ENCODE data around the gene PLEKHA4. TPM values are rescaled to one million over a fixed set of nuclear protein-coding genes. Genes with fewer than 3 reads are reported as not detected.

PLEKHA4 gene
- polyA plus RNA-seq, 1 experiment, result 7.1 TPM

- Histone ChIP-seq H3K9me3 (ENCODE audit: control insufficient read depth, insufficient read depth, low read length) (no peaks in the 10 kb centered on the region), H3K4me3 (ENCODE audit: low read depth, low read length) (no peak overlapping the region), H3K27me3 (ENCODE audit: control insufficient read depth, insufficient read depth, low read length) (no peaks in the 10 kb centered on the region), H3K27ac (ENCODE audit: low read depth, low read length) (no peak overlapping the region)
- peak; percentile 16 for DNase-seq (ENCODE audit: low read depth, low spot score)
- 0 out of 2 replicates have a peak, but pooled peaks have one; percentile 27 for TF ChIP-seq CTCF (IDR thresholded peaks at IDR 0.05; ENCODE audit: low read depth, low read length)
- POLR2A ChIA-PET, result interaction anchor here (0.5 to 0.7 kb wide), 4 partner anchors 52 to 198 kb away, joined by 5 to 12 read pairs (median 10); no protein-coding TSS in a partner anchor
- CTCF ChIA-PET, result interaction anchor here (0.5 to 8.8 kb wide), 16 partner anchors 8 to 683 kb away, joined by 3 to 201 read pairs (median 4); partner anchors contain the start of genes CA11, HSD17B14 and RCN3
These were observed 23.9 kb downstream of the PLEKHA4 start for GRCh38 chr19:48844472-48844871.

- POLR2A ChIA-PET, result interaction anchor here (0.6 to 1.7 kb wide), 6 partner anchors 47 to 253 kb away, joined by 3 to 8 read pairs (median 4); partner anchors contain the start of gene FTL
- DNase-seq (ENCODE audit: low read depth, low spot score), result no peak
- Histone ChIP-seq H3K27me3 (ENCODE audit: control insufficient read depth, insufficient read depth, low read length) (no peaks in the 10 kb centered on the region), H3K4me3 (ENCODE audit: low read depth, low read length) (no peak overlapping the region), H3K9me3 (ENCODE audit: control insufficient read depth, insufficient read depth, low read length) (no peaks in the 10 kb centered on the region), H3K27ac (ENCODE audit: low read depth, low read length) (no peak overlapping the region)
- peak; percentile 80 for TF ChIP-seq CTCF (IDR thresholded peaks at IDR 0.05; ENCODE audit: low read depth, low read length)
- CTCF ChIA-PET, result interaction anchor here (0.5 to 8.8 kb wide), 41 partner anchors 10 to 208 kb away, joined by 3 to 201 read pairs (median 4); partner anchors contain the start of genes BAX, BCAT2, CA11 and GYS1
These were observed 25.6 kb downstream of the PLEKHA4 start for GRCh38 chr19:48842789-48843162.

- DNase-seq (ENCODE audit: low read depth, low spot score), result no peak
- TF ChIP-seq CTCF (IDR thresholded peaks at IDR 0.05; ENCODE audit: low read depth, low read length), result no peak
- Histone ChIP-seq H3K27ac (ENCODE audit: low read depth, low read length) (no peak overlapping the region), H3K4me3 (ENCODE audit: low read depth, low read length) (no peak overlapping the region), H3K27me3 (ENCODE audit: control insufficient read depth, insufficient read depth, low read length) (no peaks in the 10 kb centered on the region), H3K9me3 (ENCODE audit: control insufficient read depth, insufficient read depth, low read length) (no peaks in the 10 kb centered on the region; the same call in 1 of the 2 replicates)
- ChIA-PET CTCF (interaction anchor here (0.7 to 8.8 kb wide), 14 partner anchors 13 to 196 kb away, joined by 3 to 201 read pairs (median 5); partner anchors contain the start of genes CA11 and PLEKHA4), POLR2A (interaction anchor here (0.7 kb wide), 1 partner anchor 128 kb away, joined by 4 read pairs; no protein-coding TSS in a partner anchor)
These were observed 26.8 kb downstream of the PLEKHA4 start for GRCh38 chr19:48841571-48841970.

GRCh38 chr19:48841047-48841446, 27.4 kb downstream of the PLEKHA4 start:
- POLR2A ChIA-PET, result no interaction called here
- Histone ChIP-seq H3K27ac (ENCODE audit: low read depth, low read length) (no peak overlapping the region), H3K9me3 (ENCODE audit: control insufficient read depth, insufficient read depth, low read length) (no peaks in the 10 kb centered on the region; the same call in 1 of the 2 replicates), H3K27me3 (ENCODE audit: control insufficient read depth, insufficient read depth, low read length) (no peaks in the 10 kb centered on the region), H3K4me3 (ENCODE audit: low read depth, low read length) (no peak overlapping the region)
- no peak for DNase-seq (ENCODE audit: low read depth, low spot score)
- CTCF ChIA-PET, result interaction anchor here (2.0 to 8.8 kb wide), 5 partner anchors 34 to 130 kb away, joined by 10 to 201 read pairs (median 21); no protein-coding TSS in a partner anchor
- no peak for TF ChIP-seq CTCF (IDR thresholded peaks at IDR 0.05; ENCODE audit: low read depth, low read length)

- no peak overlapping the region for H3K27ac ChIP-seq (ENCODE audit: low read depth, low read length)
- H3K9me3 ChIP-seq (ENCODE audit: control insufficient read depth, insufficient read depth, low read length), result no peaks in the 10 kb centered on the region; the same call in 1 of the 2 replicates
- CTCF ChIA-PET, result interaction anchor here (0.8 to 4.1 kb wide), 4 partner anchors 43 to 133 kb away, joined by 6 to 46 read pairs (median 22); no protein-coding TSS in a partner anchor
- POLR2A ChIA-PET, result interaction anchor here (0.7 to 1.3 kb wide), 5 partner anchors 34 to 192 kb away, joined by 3 to 4 read pairs (median 3); partner anchors contain the start of genes BAX, CA11 and PPP1R15A
- H3K27me3 ChIP-seq (ENCODE audit: control insufficient read depth, insufficient read depth, low read length), result no peaks in the 10 kb centered on the region
- no peak for DNase-seq (ENCODE audit: low read depth, low spot score)
- no peak overlapping the region for H3K4me3 ChIP-seq (ENCODE audit: low read depth, low read length)
- TF ChIP-seq CTCF (IDR thresholded peaks at IDR 0.05; ENCODE audit: low read depth, low read length), result no peak
These were observed 30.7 kb downstream of the PLEKHA4 start for GRCh38 chr19:48837687-48838086.
